ENCODE data around the gene NDUFS6. TPM values are rescaled to one million over a fixed set of nuclear protein-coding genes. Genes with fewer than 3 reads are reported as not detected.

Gene NDUFS6
- total RNA-seq, 1 experiment from 2014 or later: 59.7 TPM

DNA sequence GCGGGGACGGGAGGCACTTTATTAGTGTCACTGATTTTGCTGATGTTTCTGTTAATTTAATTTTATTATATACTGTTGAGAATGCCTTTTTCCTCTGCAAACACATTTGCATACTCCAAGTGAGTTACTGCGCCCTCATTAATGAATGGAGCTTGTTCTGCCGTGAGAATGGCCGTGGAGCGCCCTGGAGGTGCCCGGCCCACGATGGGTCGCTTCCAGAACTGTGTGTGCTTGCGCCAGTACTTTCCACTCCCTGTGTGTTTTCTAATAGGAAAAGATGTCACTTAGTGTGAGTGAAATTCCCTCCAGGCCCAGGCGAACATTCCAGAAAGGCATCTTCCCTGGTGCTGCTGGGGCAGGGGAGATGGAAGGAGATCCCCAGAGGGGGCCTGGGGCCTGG, 30.1 kb downstream of the NDUFS6 start:
- Histone ChIP-seq H3K4me1 (no peaks in the 10 kb centered on the region), H3K9me3 (no peaks in the 10 kb centered on the region), H3K27me3 (replicated peaks; ENCODE audit: control insufficient read depth, insufficient read depth, low read length) (no peaks in the 10 kb centered on the region), H3K4me3 (ENCODE audit: low read depth, low read length) (no peak overlapping the region), H3K36me3 (ENCODE audit: control insufficient read depth, insufficient read depth, low read length) (no peaks in the 10 kb centered on the region)
- H3K4me1 Mint-ChIP-seq (ENCODE audit: low read depth, unreplicated experiment): no peaks in the 10 kb centered on the region
- intact Hi-C loops (cut with micrococcal nuclease; ENCODE audit: unreplicated experiment): no loop called here
- no peak overlapping the region for H3K27ac Mint-ChIP-seq (ENCODE audit: unreplicated experiment)
- ChIA-PET CTCF (no interaction called here), POLR2A (no interaction called here)
- DNase-seq: no peak
- peaks cover 14% of the 10 kb centered on the region for H3K36me3 Mint-ChIP-seq (ENCODE audit: insufficient read depth, unreplicated experiment)
- TF ChIP-seq CTCF (IDR thresholded peaks at IDR 0.05; ENCODE audit: insufficient read depth in 1 of 2, low read depth in 1 of 2, low read length in 1 of 2, severe bottlenecking in 1 of 2, unreplicated experiment in 1 of 2): no peak
- no peak overlapping the region for H3K4me3 Mint-ChIP-seq (ENCODE audit: unreplicated experiment)
- no peaks in the 10 kb centered on the region for H3K9me3 Mint-ChIP-seq (ENCODE audit: unreplicated experiment)
- BruUV-seq (replicated peaks): no TSS peak
- no peaks in the 10 kb centered on the region for H3K27me3 Mint-ChIP-seq (ENCODE audit: insufficient read depth, unreplicated experiment)

DNA sequence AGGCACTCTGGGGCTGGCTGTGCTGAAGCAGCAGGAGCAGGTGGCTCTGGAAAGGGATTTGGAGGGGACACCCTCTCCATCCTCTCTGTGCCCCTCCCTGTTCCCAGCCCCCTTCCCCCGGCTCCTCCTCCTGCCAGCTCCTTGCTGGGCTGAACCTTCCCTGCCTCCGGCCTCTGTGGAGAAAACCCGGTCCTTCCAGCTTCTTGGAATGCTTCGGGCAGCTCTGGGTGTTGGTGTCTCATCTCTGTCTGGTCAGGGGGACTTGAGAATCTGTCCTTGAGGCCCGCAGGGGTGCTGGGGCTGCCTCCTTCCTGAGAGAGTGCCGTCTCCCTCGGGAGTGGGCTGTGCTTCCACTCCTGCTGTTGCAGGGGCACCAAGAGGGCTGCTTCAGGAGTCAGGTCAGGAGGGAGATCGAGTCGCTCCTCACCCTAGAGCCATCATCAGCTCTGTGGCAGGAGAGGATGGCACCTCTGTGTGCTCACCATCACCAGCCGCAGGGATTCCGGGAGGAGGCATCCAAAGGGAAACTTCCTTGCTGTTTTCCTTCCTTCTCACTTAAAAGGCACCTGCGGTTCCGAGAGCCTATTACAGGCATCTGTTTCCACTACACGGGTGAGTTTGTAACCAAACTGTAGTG, 30.6 kb downstream of the NDUFS6 start:
- BruUV-seq (replicated peaks): no TSS peak
- POLR2A ChIA-PET: no interaction called here
- no peaks in the 10 kb centered on the region for H3K27me3 Mint-ChIP-seq (ENCODE audit: insufficient read depth, unreplicated experiment)
- H3K4me1 Mint-ChIP-seq (ENCODE audit: low read depth, unreplicated experiment): no peaks in the 10 kb centered on the region
- CTCF ChIA-PET: no interaction called here
- no peak overlapping the region for H3K4me3 Mint-ChIP-seq (ENCODE audit: unreplicated experiment)
- Histone ChIP-seq H3K36me3 (ENCODE audit: control insufficient read depth, insufficient read depth, low read length) (no peaks in the 10 kb centered on the region), H3K4me1 (no peaks in the 10 kb centered on the region), H3K4me3 (ENCODE audit: low read depth, low read length) (no peak overlapping the region), H3K27me3 (replicated peaks; ENCODE audit: control insufficient read depth, insufficient read depth, low read length) (no peaks in the 10 kb centered on the region), H3K9me3 (no peaks in the 10 kb centered on the region)
- no peak for DNase-seq
- no peak overlapping the region for H3K27ac Mint-ChIP-seq (ENCODE audit: unreplicated experiment)
- peaks cover 14% of the 10 kb centered on the region for H3K36me3 Mint-ChIP-seq (ENCODE audit: insufficient read depth, unreplicated experiment)
- no peak for TF ChIP-seq CTCF (IDR thresholded peaks at IDR 0.05; ENCODE audit: insufficient read depth in 1 of 2, low read depth in 1 of 2, low read length in 1 of 2, severe bottlenecking in 1 of 2, unreplicated experiment in 1 of 2)
- no peaks in the 10 kb centered on the region for H3K9me3 Mint-ChIP-seq (ENCODE audit: unreplicated experiment)
- intact Hi-C loops (cut with micrococcal nuclease; ENCODE audit: unreplicated experiment): no loop called here

DNA sequence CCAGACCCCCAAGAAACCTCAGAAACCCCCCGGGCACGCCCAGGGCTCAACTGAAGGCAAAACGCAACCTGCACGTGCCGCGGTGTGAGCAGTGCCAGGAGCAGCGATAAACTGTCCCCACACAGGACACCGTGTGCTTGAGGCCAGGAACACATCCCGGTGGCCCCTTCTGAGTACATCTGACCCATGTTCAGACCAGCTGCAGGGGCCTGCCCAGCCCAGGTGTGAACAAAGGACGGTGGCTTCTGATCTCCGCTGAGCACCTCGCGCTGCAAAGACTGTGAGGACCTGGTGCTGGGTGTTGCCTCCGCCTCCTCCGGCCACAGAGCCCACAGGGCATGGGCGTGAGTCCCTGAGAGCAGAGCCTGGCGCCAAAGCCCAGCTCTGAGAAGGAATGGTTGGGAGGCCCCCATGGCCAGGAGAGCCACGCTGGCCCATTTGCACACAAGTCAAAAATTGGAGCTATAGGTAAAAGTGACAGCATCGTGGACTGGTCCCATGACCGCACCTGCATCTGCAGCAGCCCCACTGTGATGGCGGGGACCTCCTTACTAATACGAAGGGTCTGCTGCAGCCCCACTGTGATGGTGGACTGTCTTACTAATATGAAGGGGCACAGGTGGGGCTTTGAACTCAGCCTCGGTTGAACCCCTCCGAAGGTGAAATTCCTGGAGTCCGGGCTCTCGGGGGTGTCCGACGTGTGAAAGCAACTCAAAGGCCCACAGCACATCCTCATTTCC, 31.5 kb downstream of the NDUFS6 start:
- intact Hi-C loops (cut with micrococcal nuclease; ENCODE audit: unreplicated experiment): no loop called here
- H3K9me3 Mint-ChIP-seq (ENCODE audit: unreplicated experiment): no peaks in the 10 kb centered on the region
- ChIA-PET POLR2A (no interaction called here), CTCF (no interaction called here)
- H3K4me1 ChIP-seq: no peaks in the 10 kb centered on the region
- peaks cover 9% of the 10 kb centered on the region for H3K36me3 Mint-ChIP-seq (ENCODE audit: insufficient read depth, unreplicated experiment)
- H3K4me1 Mint-ChIP-seq (ENCODE audit: low read depth, unreplicated experiment): no peaks in the 10 kb centered on the region
- H3K36me3 ChIP-seq (ENCODE audit: control insufficient read depth, insufficient read depth, low read length): no peaks in the 10 kb centered on the region
- H3K9me3 ChIP-seq: no peaks in the 10 kb centered on the region
- H3K4me3 Mint-ChIP-seq (ENCODE audit: unreplicated experiment): no peak overlapping the region
- H3K27me3 ChIP-seq (replicated peaks; ENCODE audit: control insufficient read depth, insufficient read depth, low read length): no peaks in the 10 kb centered on the region
- no TSS peak for BruUV-seq (replicated peaks)
- no peak for DNase-seq
- H3K4me3 ChIP-seq (ENCODE audit: low read depth, low read length): no peak overlapping the region
- H3K27ac Mint-ChIP-seq (ENCODE audit: unreplicated experiment): no peak overlapping the region
- TF ChIP-seq CTCF (IDR thresholded peaks at IDR 0.05; ENCODE audit: insufficient read depth in 1 of 2, low read depth in 1 of 2, low read length in 1 of 2, severe bottlenecking in 1 of 2, unreplicated experiment in 1 of 2): no peak
- H3K27me3 Mint-ChIP-seq (ENCODE audit: insufficient read depth, unreplicated experiment): no peaks in the 10 kb centered on the region

Data from Caco-2 (cell line).